Stimulated activated CD8-positive, alpha-beta memory T cell treated with anti-CD3 and anti-CD28 coated beads, Interleukin-7, amount 100 ng/mL, for 1 hour (primary cell): ENCODE measurements around the gene COA6.

Experiments
- DNase-seq, 2 donors: peaks; one replicate each; pipeline ENCODE4 v3.0.0-alpha.2; 2020; ENCODE audit warnings: low read depth in 2 of 2

Gene COA6

DNA sequence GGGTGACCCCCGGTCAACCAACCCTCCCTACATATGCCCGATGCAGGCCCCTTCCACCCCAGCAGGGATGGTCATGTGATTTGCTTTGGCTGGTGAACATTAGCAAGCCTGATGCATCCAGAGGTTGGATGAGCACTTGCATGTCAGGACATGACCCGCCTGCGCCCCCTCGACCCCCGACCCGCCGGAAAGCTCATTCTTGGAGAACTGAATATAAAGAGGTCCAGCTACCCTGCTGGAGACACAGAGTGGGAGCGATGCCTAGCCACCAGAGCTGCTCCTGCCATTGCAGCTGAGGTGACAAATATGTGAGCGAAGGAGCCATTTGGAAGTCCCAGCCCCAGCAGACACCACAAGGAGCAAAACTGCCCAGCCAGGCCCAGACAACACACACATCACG is 39.6 kb downstream of the COA6 start:
- DNase-seq = no peak

DNA sequence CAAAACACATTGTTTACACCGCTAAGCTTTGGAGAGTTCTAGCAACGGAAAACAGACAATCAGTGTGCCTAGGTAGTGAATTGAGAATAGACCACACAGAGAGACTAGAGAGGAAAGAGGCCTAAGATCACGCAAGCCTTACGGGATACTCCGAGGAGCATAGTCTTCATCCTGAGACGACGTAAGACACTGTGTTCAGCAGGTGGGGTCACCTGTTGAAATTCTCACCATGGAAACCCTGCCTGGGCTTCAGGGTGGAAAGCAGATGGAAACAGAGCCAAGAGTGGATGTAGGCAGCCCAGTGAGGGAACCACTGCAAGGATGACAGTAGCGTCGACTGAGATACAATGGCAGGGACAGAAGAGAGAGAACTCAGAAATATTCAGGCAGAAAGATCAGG is 40.2 kb downstream of the COA6 start:
- no peak for DNase-seq

DNA sequence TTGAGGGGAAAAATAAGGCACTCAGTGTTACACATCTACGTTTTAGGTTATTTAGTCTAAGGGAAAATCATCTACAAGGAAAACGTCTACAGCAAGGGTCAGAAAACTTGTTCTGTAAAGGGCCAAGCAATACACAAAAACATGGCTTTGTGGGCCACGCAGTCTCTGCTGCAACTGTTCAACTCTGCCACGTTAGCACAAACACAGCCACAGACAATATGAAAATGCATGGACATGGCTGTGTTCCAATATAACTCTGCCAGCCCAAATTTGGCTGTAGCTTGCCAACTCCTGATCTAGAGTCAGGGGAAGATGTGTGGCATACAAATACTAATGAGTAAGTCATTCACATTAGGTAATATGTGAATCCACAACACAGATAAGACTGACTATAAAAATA is 40.7 kb downstream of the COA6 start:
- DNase-seq = no peak

DNA sequence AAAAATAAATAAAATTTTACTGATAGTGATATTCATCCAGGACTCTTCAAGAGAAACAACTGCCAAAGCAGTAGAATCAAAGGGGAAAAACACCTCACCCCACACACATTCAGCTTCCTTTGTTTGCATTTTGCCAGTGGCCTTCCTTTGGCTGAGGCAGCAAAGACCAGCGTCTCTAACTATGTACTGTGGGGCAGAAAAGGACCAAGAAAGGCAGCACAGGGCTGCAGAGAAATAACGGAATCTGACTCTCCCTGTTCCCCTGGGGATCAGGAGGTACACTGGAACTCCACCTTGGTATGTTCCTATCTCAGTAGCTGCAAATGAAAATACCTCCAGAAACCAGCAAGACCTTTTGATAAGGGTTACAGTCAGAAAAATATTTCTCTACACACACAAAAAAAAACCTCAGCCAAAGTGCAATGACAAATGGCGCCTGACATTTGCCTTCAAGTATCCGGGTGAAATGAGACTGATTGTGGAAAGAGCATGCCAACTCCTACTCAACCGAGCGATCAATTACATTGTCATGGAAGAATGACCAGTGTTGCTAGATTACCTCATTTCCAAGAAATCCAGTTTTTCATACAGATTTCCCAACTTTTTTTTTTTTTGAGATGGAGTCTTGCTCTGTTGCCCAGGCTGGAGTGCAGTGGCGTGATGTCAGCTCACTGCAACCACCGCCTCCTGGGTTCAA is 54.8 kb downstream of the COA6 start:
- DNase-seq = no peak

DNA sequence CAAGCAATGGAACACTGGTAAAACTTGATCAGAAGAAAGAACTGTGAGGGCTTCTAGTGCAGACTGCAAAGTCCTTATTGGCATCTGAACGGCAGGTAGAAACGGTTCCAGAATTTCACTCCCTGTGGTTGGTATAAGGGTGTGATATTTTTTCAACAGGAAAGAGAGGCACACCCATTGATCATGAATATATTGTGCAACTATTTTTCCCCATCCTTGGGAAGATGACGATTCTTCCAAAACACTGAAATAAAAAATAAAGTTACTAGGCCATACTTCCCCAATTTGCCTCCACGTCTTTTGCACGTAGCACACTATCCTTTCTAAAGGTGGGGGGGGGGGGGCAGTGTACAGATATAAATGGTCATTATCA is 56.2 kb downstream of the COA6 start:
- DNase-seq = no peak

DNA sequence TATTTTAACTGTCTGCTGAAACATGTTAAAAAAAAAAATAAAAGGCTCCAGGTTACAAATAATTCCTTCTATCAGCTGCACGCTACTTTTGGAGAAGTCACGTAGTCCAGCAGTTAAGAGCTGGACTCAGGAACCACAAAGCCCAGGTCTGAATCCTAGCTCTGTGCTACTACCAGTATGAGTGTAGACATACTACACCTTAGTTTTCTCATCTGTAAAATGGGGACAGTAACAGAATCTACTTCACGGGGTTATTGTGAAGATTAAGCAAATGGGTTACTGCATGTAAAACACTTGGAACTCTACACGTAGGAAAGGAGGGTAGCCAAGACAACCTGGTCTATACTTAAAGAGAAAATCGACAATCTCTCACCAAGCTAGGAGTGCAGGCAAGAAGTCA is 57.4 kb downstream of the COA6 start:
- DNase-seq = no peak

DNA sequence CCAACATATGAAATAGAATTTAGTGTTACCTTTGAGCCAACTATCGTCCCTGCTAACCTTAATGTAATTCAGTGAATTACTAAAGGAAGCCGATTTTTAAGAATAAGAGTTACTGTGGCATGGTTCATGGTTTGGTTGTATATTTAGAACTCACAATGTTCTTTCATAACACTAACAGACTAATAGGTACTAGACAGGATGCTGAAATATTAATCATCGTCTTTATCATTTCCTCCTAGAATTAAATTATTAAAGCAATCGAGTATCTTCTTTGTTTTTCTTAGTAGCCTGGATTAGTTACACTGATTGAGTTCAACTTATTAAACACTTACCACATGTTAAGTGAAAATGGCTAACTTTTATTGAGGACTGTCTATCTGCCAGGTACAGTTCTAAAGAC is 58.0 kb downstream of the COA6 start:
- DNase-seq = no peak

DNA sequence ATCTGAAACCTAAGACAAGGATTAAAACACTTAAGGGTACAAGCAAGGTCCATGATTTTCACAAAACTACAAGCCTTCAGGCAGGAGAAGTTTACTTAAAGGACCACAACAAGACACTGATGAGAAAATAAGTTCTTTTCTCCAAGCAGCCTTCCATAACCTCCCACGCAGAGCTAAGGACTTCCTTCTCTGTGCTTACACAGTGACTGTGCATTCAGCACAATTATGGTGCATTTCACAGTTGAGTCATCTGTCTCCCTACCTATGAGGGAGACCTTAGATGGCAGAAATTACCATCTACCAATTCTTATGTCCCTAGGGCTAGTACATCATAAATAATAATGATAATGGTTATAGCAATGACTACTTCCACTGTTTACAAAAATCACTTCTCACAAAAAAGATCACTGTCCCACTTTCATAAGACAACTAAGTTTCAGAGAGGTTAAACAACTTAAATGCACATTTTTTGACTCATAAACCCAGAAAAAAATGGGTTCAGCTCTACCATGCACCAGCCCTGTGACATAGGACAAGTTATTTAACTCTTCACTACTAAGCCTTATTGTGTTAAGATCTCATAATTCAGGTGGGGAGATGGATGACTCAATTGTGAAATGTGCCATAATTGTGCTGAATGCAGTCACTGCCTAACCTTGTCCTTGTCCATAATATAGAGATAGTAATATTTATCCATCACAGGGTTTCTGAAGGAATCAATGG is 60.5 kb downstream of the COA6 start:
- DNase-seq = no peak
